HEK293 (cell line): ENCODE results near the gene MBD3L4.
"Not testable (repeated sequence)": the region's sequence is repeated elsewhere in the genome, so short reads cannot be mapped to it uniquely, and the experiment has no call there.

ENCODE experiments used
- ELK4 ChIP-seq: IDR thresholded peaks from 2 replicates; pipeline ENCODE4 v1.6.1; 2011; ENCODE audit warnings: mild to moderate bottlenecking, low read depth, low read length, borderline replicate concordance
- YY1 ChIP-seq: fragments of 450-650 bp; formaldehyde crosslinking; IDR thresholded peaks from 2 replicates; pipeline ENCODE4 v1.5.1; 2018; ENCODE audit warnings: missing biosample characterization, missing genetic modification characterization
- ZBTB1 ChIP-seq: fragments of 450-650 bp; formaldehyde crosslinking; IDR thresholded peaks from 2 replicates; pipeline ENCODE4 v1.5.1; 2016; ENCODE audit warnings: missing biosample characterization, missing genetic modification characterization
- TF ChIP-seq, protein P1 (sequence below): fragments of 450-650 bp; formaldehyde crosslinking; IDR thresholded peaks from 2 replicates; pipeline ENCODE4 v1.5.1; 2016; ENCODE audit warnings: missing biosample characterization, missing genetic modification characterization

DNA sequence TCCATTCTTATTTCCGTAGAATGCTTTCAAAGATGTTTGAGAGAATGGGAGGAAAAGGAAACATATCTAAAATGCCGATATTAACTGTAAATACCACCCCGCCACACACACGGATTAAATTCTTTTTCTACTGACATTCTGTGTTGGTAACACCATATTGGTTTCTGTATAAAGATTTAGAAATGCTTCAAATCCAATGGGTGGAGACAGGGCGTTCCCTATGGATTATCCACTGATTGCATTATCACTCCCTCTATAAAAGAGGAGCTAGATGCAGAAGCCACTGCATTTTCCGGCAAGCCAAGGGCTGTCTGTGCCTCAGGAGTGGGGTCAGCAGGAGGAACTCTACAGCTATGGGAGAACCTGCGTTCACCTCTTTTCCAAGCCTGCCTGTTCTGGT is 9.0 kb upstream of the MBD3L4 start, which contains the start of gene MBD3L2:
- TF ChIP-seq, protein P1, sequence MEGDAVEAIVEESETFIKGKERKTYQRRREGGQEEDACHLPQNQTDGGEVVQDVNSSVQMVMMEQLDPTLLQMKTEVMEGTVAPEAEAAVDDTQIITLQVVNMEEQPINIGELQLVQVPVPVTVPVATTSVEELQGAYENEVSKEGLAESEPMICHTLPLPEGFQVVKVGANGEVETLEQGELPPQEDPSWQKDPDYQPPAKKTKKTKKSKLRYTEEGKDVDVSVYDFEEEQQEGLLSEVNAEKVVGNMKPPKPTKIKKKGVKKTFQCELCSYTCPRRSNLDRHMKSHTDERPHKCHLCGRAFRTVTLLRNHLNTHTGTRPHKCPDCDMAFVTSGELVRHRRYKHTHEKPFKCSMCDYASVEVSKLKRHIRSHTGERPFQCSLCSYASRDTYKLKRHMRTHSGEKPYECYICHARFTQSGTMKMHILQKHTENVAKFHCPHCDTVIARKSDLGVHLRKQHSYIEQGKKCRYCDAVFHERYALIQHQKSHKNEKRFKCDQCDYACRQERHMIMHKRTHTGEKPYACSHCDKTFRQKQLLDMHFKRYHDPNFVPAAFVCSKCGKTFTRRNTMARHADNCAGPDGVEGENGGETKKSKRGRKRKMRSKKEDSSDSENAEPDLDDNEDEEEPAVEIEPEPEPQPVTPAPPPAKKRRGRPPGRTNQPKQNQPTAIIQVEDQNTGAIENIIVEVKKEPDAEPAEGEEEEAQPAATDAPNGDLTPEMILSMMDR (tag by site-specific recombination) = not testable (repeated sequence)
- TF ChIP-seq ELK4; YY1 (tag by site-specific recombination); ZBTB1 (tag by site-specific recombination): not testable (repeated sequence)
